GM12878 (cell line): ENCODE data around the gene TSHZ2.

ENCODE experiments used
- ASH2L ChIP-seq: fragments of 300-600, 200-600 bp; sonication (generic); IDR thresholded peaks from 2 replicates; pipeline ENCODE4 v1.6.1; 2017; ENCODE audit warnings: low read depth, mild to moderate bottlenecking, borderline replicate concordance
- CBX5 ChIP-seq: sonication (generic); IDR thresholded peaks from 2 replicates; pipeline ENCODE4 v1.6.1; 2016; ENCODE audit warnings: low read depth, moderate library complexity, mild to moderate bottlenecking, inconsistent platforms
- CHD2 ChIP-seq: IDR thresholded peaks from 2 replicates; pipeline ENCODE4 v1.6.1; 2011; ENCODE audit warnings: low read depth, low read length, improper control_type of control experiment, borderline replicate concordance
- CTCF ChIP-seq, 3 experiments: IDR thresholded peaks in 2 of 3; conservative IDR thresholded peaks in 1 of 3; 2 replicates each; pipeline ENCODE4 v1.5.1; 2011; ENCODE audit warnings: low read depth in 3 of 3, low read length in 3 of 3, mild to moderate bottlenecking in 3 of 3, control low read depth in 2 of 3, moderate library complexity in 2 of 3, inconsistent platforms in 1 of 3, mixed read lengths in 1 of 3; ENCODE audit not compliant: control insufficient read depth in 2 of 3, insufficient read depth in 1 of 3; ENCODE audit errors: extremely low read depth in 1 of 3
- EZH2 ChIP-seq: IDR thresholded peaks from 2 replicates; pipeline ENCODE4 v1.6.1; 2012; ENCODE audit warnings: low read depth, mild to moderate bottlenecking, control low read depth, inconsistent platforms, low read length, borderline replicate concordance; ENCODE audit not compliant: control insufficient read depth
- IRF3 ChIP-seq: fragments of 450-650 bp; IDR thresholded peaks from 2 replicates; pipeline ENCODE4 v1.6.1; 2014; ENCODE audit warnings: mild to moderate bottlenecking
- NFYB ChIP-seq: IDR thresholded peaks from 2 replicates; pipeline ENCODE4 v1.6.1; 2011; ENCODE audit warnings: low read depth, mild to moderate bottlenecking, low read length, improper control_type of control experiment, moderate library complexity; ENCODE audit not compliant: insufficient read depth
- NRF1 ChIP-seq: conservative IDR thresholded peaks from 2 replicates; pipeline ENCODE4 v1.6.1; 2011; ENCODE audit warnings: mild to moderate bottlenecking, low read depth, low read length, improper control_type of control experiment
- POLR2A ChIP-seq: IDR thresholded peaks from 2 replicates; pipeline ENCODE4 v1.6.1; 2011; ENCODE audit warnings: low read depth, mild to moderate bottlenecking, low read length
- RCOR1 ChIP-seq: conservative IDR thresholded peaks from 2 replicates; pipeline ENCODE4 v1.6.1; 2012; ENCODE audit warnings: low read depth, low read length, improper control_type of control experiment
- REST ChIP-seq: IDR thresholded peaks from 2 replicates; pipeline ENCODE4 v1.6.1; 2012; ENCODE audit warnings: mild to moderate bottlenecking, low read depth, low read length
- SIN3A ChIP-seq: IDR thresholded peaks from 2 replicates; pipeline ENCODE4 v1.6.1; 2012; ENCODE audit warnings: low read depth, low read length, improper control_type of control experiment
- SMARCA5 ChIP-seq: fragments of 450-650 bp; IDR thresholded peaks from 2 replicates; pipeline ENCODE4 v1.6.1; 2017; ENCODE audit warnings: mild to moderate bottlenecking
- TCF12 ChIP-seq: IDR thresholded peaks from 2 replicates; pipeline ENCODE4 v1.6.1; 2011; ENCODE audit warnings: low read depth, mild to moderate bottlenecking, low read length

- TF ChIP-seq ASH2L (no peak), POLR2A (no peak), NFYB (no peak), CTCF (IDR thresholded peaks at IDR 0.05 in 2 of 3, conservative IDR thresholded peaks at IDR 0.05 in 1 of 3; ENCODE audit: control insufficient read depth in 2 of 3, extremely low read depth in 1 of 3, insufficient read depth in 1 of 3, low read depth in 3 of 3, low read length in 3 of 3) (no peak), RCOR1 (no peak), CHD2 (no peak), SIN3A (no peak), EZH2 (no peak), IRF3 (no peak), REST (no peak), CBX5 (no peak), NRF1 (no peak), TCF12 (no peak), SMARCA5 (no peak)
Measured at GRCh38 chr20:53346335-53346648, 374.1 kb downstream of the TSHZ2 start.
